Coronary artery (tissue), 2 donors: ENCODE measurements around the gene NFE2L2.
A peak's percentile ranks its signal among the peaks of the same experiment; 100 is the strongest.
"Not testable (repeated sequence)": the region's sequence is repeated elsewhere in the genome, so short reads cannot be mapped to it uniquely, and the experiment has no call there.

Experiments
- DNase-seq: peaks from one replicate; pipeline ENCODE4 v3.0.0-alpha.2; 2017; ENCODE audit warnings: low spot score
- H3K27ac ChIP-seq, 2 donors: fragments of 200-600 bp; sonication (generic); one replicate each; pipeline ENCODE4 v1.5.1; 2016 to 2019
- H3K4me3 ChIP-seq: fragments of 200-600 bp; sonication (generic); 2 replicates; pipeline ENCODE4 v1.5.1; 2016; ENCODE audit warnings: mild to moderate bottlenecking, moderate library complexity
- CTCF ChIP-seq: fragments of 200-600 bp; sonication (generic); IDR thresholded peaks from one replicate; pipeline ENCODE4 v1.5.1; 2019; ENCODE audit warnings: antibody characterized with exemption

The NFE2L2 gene

GRCh38 chr2:177271981-177272666 lies 7.6 kb upstream of the NFE2L2 start:
- no peak for TF ChIP-seq CTCF
- H3K27ac ChIP-seq = no peak overlapping the region
- DNase-seq = no peak
- no peak overlapping the region for H3K4me3 ChIP-seq

GRCh38 chr2:177270531-177270930 lies 6.0 kb upstream of the NFE2L2 start:
- no peak for TF ChIP-seq CTCF
- DNase-seq = no peak
- Histone ChIP-seq H3K4me3 (no peak overlapping the region), H3K27ac (no peak overlapping the region)

GRCh38 chr2:177268901-177269300 lies 4.4 kb upstream of the NFE2L2 start:
- DNase-seq = no peak
- TF ChIP-seq CTCF = no peak
- no peak overlapping the region for H3K4me3 ChIP-seq
- no peak overlapping the region for H3K27ac ChIP-seq

DNA sequence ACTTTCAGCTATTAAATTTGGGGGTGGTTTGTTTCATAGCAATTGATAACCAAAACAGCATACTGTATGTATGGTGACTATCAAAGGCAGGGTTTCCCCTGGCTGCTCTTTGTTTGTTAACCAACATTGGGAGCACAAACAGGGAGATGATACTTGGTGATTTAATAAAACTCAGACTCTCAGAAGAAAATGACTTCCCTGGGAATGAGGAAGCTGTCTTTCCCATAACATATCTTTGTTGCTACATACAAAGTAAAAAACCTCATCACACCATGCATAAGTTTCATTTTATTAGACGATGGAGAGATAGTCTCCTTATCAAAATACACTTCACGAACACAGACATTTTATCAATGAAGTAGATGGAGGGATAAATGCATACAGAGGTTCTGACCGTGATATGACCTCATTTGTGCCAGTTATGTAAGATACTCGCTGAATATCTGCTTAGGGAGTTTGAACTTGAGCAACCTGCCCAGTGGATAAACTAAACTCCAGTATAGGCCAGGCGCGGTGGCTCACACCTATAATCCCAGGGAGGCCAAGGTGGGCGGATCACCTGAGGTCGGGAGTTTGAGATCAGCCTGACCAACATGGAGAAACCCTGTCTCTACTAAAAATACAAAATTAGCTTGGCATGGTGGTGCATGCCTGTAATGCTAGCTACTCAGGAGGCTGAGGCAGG lies 3.8 kb upstream of the NFE2L2 start:
- TF ChIP-seq CTCF = no peak
- Histone ChIP-seq H3K4me3 (no peak overlapping the region), H3K27ac (no peak overlapping the region)
- DNase-seq = no peak

DNA sequence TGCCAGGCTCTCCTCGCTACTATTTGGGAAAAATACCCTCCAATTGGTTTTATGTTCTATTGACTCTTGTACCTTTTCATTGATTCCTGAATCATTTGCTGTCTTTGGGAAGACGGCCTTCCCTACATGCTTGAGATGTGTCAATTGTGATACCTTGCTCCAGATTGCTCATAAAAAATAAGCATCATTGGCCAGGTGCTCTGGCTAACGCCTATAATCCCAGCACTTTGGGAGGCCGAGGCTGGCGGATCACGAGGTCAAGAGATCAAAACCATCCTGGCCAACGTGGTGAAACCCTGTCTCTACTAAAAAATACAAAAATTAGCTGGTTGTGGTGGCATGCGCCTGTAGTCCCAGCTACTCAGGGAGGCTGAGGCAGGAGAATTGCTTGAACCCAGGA lies 2.4 kb upstream of the NFE2L2 start:
- peak overlapping the region in 1 of 2 donors; percentile 100 for H3K27ac ChIP-seq
- not testable (repeated sequence) for H3K4me3 ChIP-seq, DNase-seq

DNA sequence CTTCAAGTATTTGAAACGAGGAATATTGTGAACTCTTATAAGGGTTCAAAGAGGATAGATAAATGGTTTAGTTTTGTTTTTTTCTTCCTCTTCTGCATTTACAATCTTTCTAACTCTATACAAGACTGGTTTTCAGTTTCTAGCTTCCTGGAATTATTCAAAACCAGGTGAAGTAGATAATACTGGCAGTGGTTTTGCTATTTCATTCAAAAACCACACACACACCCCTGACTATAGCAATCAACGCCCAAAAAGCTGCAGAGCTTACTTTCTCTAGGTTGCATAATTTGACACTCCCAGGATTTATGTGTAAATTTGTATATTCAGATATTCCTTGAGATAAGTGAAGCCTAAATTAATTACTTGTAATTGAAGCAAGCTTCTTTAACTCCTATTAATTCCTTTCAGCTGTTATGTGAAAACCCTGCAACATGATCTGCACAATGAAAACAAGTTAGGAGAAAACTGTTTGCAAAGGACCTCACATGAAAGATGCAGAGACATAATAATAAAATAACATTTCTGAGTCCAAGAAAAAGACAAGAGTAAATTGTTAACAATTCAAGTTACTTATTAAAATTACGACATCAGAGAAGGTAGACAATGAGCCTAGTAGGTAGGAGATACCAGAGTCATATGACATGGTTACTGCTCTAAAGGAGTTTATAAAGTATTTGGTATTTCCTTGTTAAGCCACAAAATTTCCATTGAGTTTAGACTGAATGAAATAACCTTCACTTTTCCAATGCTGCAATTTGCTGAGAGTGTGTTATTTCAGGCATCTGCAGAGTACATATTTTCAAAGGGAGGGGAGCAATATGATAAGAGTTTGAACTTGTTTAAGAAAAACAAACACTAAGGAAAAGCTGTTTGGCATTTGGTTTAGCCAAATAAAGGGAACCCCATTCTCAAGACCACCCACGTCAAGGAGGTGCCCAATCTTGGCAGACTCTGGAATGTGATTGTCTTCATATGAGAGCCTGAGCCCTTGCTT lies 1.6 kb upstream of the NFE2L2 start:
- Histone ChIP-seq H3K27ac (peak overlapping the region; percentile 100), H3K4me3 (peak overlapping the region; percentile 98)
- TF ChIP-seq CTCF = no peak
- DNase-seq = no peak

DNA sequence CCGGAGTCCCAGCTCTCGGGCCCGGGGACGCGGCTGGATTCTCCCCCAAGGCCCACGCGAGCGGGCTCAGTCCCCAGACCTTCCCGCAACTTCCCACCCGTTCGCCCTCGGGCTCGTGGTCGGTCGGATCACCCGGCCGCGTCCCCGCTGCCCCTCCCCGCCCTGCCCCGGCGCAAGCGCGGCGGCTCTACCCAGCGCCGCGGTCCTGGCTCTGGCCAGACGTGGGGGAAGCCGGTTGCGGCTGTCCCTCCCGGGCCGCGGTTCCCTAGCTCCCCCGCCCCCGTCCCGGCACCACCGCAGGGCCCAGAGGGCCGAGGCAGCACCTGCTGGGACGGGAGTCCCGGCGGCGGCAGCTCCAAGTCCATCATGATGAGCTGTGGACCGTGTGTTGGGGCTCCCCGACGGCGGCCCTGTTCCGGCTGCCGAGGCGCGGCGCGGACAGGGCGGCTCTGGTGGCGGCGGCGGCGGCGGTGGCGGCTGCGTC lies 276 bp downstream of the NFE2L2 start:
- TF ChIP-seq CTCF = no peak
- H3K4me3 ChIP-seq = peak overlapping the region; percentile 98
- DNase-seq = no peak
- peak overlapping the region; percentile 100 for H3K27ac ChIP-seq
